ENCODE measurements around the gene KCNG2. TPM values are rescaled to one million over a fixed set of nuclear protein-coding genes. Genes with fewer than 3 reads are reported as not detected.

The KCNG2 gene
- polyA plus RNA-seq, 1 of the 3 experiments (the other 2 are of a cell fraction), result not detected

GRCh38 chr18:79887181-79888000 is 89.7 kb downstream of the KCNG2 start:
- Histone ChIP-seq H3K4me3 (ENCODE audit: low read depth in 2 of 2, low read length in 1 of 2) (no peak overlapping the region), H3K36me3 (replicated peaks in 1 of 2; ENCODE audit: control insufficient read depth in 1 of 2, insufficient read depth in 2 of 2, low read length in 1 of 2) (no peaks in the 10 kb centered on the region), H4K20me1 (ENCODE audit: insufficient read depth) (no peaks in the 10 kb centered on the region), H3K9ac (no peak overlapping the region), H3K9me3 (no peaks in the 10 kb centered on the region), H3K79me2 (ENCODE audit: insufficient read depth) (no peaks in the 10 kb centered on the region), H3K4me2 (no peak overlapping the region), H3K27ac (ENCODE audit: low read depth in 2 of 2, low read length in 1 of 2) (no peak overlapping the region), H3K9me2 (no peaks in the 10 kb centered on the region), H2AFZ (ENCODE audit: low read depth) (no peak overlapping the region), H3F3A (replicated peaks; ENCODE audit: insufficient read depth) (no peaks in the 10 kb centered on the region), H3K27me3 (ENCODE audit: insufficient read depth) (peaks cover 5% of the 10 kb centered on the region; the same call in 1 of the 2 replicates), H3K4me1 (ENCODE audit: control insufficient read depth in 1 of 2, insufficient read depth in 2 of 2, low read depth in 1 of 2, low read length in 1 of 2) (no peaks in the 10 kb centered on the region)
- POLR2A ChIA-PET, result no interaction called here
- WGBS (ENCODE audit: low lambda C conversion rate), result 8% methylated on average over 12 of the region's 30 CpGs
- peak; percentile 24 for DNase-seq
- CTCF ChIA-PET, result no interaction called here
- no peak for TF ChIP-seq GATA2 (CRISPR knock-in tag; IDR thresholded peaks at IDR 0.05)
- TF ChIP-seq FOSL2 (IDR thresholded peaks at IDR 0.05; ENCODE audit: borderline replicate concordance, low read depth), result no peak
- TF ChIP-seq TEAD4 (IDR thresholded peaks at IDR 0.05; ENCODE audit: borderline replicate concordance, insufficient read depth), result no peak
- TF ChIP-seq, protein P1, sequence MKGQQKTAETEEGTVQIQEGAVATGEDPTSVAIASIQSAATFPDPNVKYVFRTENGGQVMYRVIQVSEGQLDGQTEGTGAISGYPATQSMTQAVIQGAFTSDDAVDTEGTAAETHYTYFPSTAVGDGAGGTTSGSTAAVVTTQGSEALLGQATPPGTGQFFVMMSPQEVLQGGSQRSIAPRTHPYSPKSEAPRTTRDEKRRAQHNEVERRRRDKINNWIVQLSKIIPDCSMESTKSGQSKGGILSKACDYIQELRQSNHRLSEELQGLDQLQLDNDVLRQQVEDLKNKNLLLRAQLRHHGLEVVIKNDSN (IDR thresholded peaks at IDR 0.05; ENCODE audit: borderline replicate concordance, low read depth), result no peak
- no peak for TF ChIP-seq YY1 (IDR thresholded peaks at IDR 0.05; ENCODE audit: low read depth)

DNA sequence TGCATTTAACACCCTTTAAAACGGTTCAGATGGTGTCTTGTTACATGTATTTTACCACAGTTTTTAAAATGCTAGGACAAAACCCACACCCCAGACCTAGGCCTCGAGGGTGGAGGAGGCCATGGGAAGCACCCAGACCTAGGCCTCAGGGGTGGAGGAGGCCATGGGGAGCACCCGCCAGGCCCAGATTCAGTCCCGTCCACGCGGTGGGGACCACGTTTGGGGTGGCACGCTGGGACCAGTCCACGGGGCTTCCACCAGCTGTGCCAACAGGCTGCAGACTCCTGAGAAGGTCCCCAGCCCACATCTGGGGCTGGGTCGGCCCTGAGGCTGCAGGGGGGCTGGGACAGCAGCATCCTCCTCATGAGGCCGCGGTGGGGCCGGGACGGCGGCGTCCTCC is 90.3 kb downstream of the KCNG2 start:
- Histone ChIP-seq H3K4me2 (no peak overlapping the region), H3K4me1 (ENCODE audit: control insufficient read depth in 1 of 2, insufficient read depth in 2 of 2, low read depth in 1 of 2, low read length in 1 of 2) (no peaks in the 10 kb centered on the region), H2AFZ (ENCODE audit: low read depth) (no peak overlapping the region), H3K36me3 (replicated peaks in 1 of 2; ENCODE audit: control insufficient read depth in 1 of 2, insufficient read depth in 2 of 2, low read length in 1 of 2) (no peaks in the 10 kb centered on the region), H3K27ac (ENCODE audit: low read depth in 2 of 2, low read length in 1 of 2) (no peak overlapping the region), H3K4me3 (ENCODE audit: low read depth in 2 of 2, low read length in 1 of 2) (no peak overlapping the region), H3K9me2 (no peaks in the 10 kb centered on the region), H4K20me1 (ENCODE audit: insufficient read depth) (no peaks in the 10 kb centered on the region), H3K27me3 (ENCODE audit: insufficient read depth) (peaks cover 5% of the 10 kb centered on the region; the same call in 1 of the 2 replicates), H3F3A (replicated peaks; ENCODE audit: insufficient read depth) (no peaks in the 10 kb centered on the region), H3K9me3 (no peaks in the 10 kb centered on the region), H3K79me2 (ENCODE audit: insufficient read depth) (no peaks in the 10 kb centered on the region), H3K9ac (no peak overlapping the region)
- no peak for DNase-seq
- WGBS (ENCODE audit: low lambda C conversion rate), result 25% methylated on average over 2 of the region's 16 CpGs
- TF ChIP-seq NFIC (IDR thresholded peaks at IDR 0.05; ENCODE audit: borderline replicate concordance) (no peak), CHD2 (IDR thresholded peaks at IDR 0.05; ENCODE audit: low read length, partially characterized antibody) (no peak), TAF1 (IDR thresholded peaks at IDR 0.05; ENCODE audit: borderline replicate concordance, low read depth, low read length) (no peak), MXI1 (IDR thresholded peaks at IDR 0.05; ENCODE audit: low read depth, low read length) (no peak), SMC3 (IDR thresholded peaks at IDR 0.05; ENCODE audit: low read depth, low read length) (no peak), EP300 (IDR thresholded peaks at IDR 0.05; ENCODE audit: borderline replicate concordance in 1 of 2, low read depth in 1 of 2, low read length in 1 of 2) (no peak), FOSL2 (IDR thresholded peaks at IDR 0.05; ENCODE audit: borderline replicate concordance, low read depth) (no peak), YY1 (IDR thresholded peaks at IDR 0.05; ENCODE audit: low read depth) (no peak), GABPA (IDR thresholded peaks at IDR 0.05; ENCODE audit: low read depth) (no peak), TCF12 (IDR thresholded peaks at IDR 0.05) (no peak), POLR2AphosphoS5 (IDR thresholded peaks at IDR 0.05; ENCODE audit: low read depth, low read length) (no peak)
- TF ChIP-seq, protein P2, sequence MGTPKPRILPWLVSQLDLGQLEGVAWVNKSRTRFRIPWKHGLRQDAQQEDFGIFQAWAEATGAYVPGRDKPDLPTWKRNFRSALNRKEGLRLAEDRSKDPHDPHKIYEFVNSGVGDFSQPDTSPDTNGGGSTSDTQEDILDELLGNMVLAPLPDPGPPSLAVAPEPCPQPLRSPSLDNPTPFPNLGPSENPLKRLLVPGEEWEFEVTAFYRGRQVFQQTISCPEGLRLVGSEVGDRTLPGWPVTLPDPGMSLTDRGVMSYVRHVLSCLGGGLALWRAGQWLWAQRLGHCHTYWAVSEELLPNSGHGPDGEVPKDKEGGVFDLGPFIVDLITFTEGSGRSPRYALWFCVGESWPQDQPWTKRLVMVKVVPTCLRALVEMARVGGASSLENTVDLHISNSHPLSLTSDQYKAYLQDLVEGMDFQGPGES (IDR thresholded peaks at IDR 0.05; ENCODE audit: low read depth, low read length), result no peak
- TF ChIP-seq, protein P3, sequence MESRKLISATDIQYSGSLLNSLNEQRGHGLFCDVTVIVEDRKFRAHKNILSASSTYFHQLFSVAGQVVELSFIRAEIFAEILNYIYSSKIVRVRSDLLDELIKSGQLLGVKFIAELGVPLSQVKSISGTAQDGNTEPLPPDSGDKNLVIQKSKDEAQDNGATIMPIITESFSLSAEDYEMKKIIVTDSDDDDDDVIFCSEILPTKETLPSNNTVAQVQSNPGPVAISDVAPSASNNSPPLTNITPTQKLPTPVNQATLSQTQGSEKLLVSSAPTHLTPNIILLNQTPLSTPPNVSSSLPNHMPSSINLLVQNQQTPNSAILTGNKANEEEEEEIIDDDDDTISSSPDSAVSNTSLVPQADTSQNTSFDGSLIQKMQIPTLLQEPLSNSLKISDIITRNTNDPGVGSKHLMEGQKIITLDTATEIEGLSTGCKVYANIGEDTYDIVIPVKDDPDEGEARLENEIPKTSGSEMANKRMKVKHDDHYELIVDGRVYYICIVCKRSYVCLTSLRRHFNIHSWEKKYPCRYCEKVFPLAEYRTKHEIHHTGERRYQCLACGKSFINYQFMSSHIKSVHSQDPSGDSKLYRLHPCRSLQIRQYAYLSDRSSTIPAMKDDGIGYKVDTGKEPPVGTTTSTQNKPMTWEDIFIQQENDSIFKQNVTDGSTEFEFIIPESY (IDR thresholded peaks at IDR 0.05; ENCODE audit: borderline replicate concordance, low read depth), result no peak
- TF ChIP-seq, protein P4, sequence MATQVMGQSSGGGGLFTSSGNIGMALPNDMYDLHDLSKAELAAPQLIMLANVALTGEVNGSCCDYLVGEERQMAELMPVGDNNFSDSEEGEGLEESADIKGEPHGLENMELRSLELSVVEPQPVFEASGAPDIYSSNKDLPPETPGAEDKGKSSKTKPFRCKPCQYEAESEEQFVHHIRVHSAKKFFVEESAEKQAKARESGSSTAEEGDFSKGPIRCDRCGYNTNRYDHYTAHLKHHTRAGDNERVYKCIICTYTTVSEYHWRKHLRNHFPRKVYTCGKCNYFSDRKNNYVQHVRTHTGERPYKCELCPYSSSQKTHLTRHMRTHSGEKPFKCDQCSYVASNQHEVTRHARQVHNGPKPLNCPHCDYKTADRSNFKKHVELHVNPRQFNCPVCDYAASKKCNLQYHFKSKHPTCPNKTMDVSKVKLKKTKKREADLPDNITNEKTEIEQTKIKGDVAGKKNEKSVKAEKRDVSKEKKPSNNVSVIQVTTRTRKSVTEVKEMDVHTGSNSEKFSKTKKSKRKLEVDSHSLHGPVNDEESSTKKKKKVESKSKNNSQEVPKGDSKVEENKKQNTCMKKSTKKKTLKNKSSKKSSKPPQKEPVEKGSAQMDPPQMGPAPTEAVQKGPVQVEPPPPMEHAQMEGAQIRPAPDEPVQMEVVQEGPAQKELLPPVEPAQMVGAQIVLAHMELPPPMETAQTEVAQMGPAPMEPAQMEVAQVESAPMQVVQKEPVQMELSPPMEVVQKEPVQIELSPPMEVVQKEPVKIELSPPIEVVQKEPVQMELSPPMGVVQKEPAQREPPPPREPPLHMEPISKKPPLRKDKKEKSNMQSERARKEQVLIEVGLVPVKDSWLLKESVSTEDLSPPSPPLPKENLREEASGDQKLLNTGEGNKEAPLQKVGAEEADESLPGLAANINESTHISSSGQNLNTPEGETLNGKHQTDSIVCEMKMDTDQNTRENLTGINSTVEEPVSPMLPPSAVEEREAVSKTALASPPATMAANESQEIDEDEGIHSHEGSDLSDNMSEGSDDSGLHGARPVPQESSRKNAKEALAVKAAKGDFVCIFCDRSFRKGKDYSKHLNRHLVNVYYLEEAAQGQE (IDR thresholded peaks at IDR 0.05; ENCODE audit: low read depth, low read length), result no peak
- ChIA-PET CTCF (no interaction called here), POLR2A (no interaction called here)

All from SK-N-SH (cell line).